Lung (tissue), 12 donors: ENCODE data around the gene SYTL3. TPM values are rescaled to one million over a fixed set of nuclear protein-coding genes. Genes with fewer than 3 reads are reported as not detected.

ENCODE experiments used
- ATAC-seq: fragments of 200-7000 bp; cut with Tn5 transposase; one replicate; pipeline ENCODE4 v1.9.1; 2020; ENCODE audit warnings: moderate number of reproducible peaks; ENCODE audit not compliant: insufficient read depth, low FRiP score
- DNase-seq, 3 donors: peaks; one replicate each; pipeline ENCODE4 v3.0.0-alpha.2; 2013 to 2017
- H3K27ac ChIP-seq, 2 donors: one replicate each; pipeline ENCODE4 v1.5.1; 2013; ENCODE audit warnings: mild to moderate bottlenecking in 2 of 2, moderate library complexity in 2 of 2, control low read depth in 1 of 2, inconsistent platforms in 1 of 2, low read depth in 1 of 2, low read length in 1 of 2
- H3K27me3 ChIP-seq, 3 donors: one replicate each; pipeline ENCODE4 v1.5.1; 2013; ENCODE audit warnings: low read length in 2 of 3; ENCODE audit not compliant: control insufficient read depth in 3 of 3, insufficient read depth in 3 of 3
- H3K36me3 ChIP-seq, 4 donors: one replicate each; pipeline ENCODE4 v1.5.1; 2013; ENCODE audit warnings: low read length in 4 of 4, mild to moderate bottlenecking in 1 of 4, moderate library complexity in 1 of 4; ENCODE audit not compliant: control insufficient read depth in 4 of 4, insufficient read depth in 4 of 4
- H3K4me1 ChIP-seq, 5 donors: one replicate each; pipeline ENCODE4 v1.5.1; 2013; ENCODE audit warnings: low read length in 5 of 5, mild to moderate bottlenecking in 2 of 5, moderate library complexity in 1 of 5; ENCODE audit not compliant: control insufficient read depth in 5 of 5, insufficient read depth in 5 of 5
- H3K4me3 ChIP-seq: one replicate; pipeline ENCODE4 v1.5.1; 2013; ENCODE audit warnings: mild to moderate bottlenecking, control low read depth, moderate library complexity
- H3K9ac ChIP-seq, 2 donors: one replicate each; pipeline ENCODE4 v1.5.1; 2013; ENCODE audit warnings: low read length in 2 of 2, control low read depth in 1 of 2; ENCODE audit not compliant: insufficient read depth in 1 of 2
- H3K9me3 ChIP-seq, 4 donors: one replicate each; pipeline ENCODE4 v1.5.1; 2013; ENCODE audit warnings: low read length in 3 of 4, mild to moderate bottlenecking in 1 of 4, moderate library complexity in 1 of 4; ENCODE audit not compliant: control insufficient read depth in 4 of 4, insufficient read depth in 3 of 4
- WGBS, 2 donors: extraction: QIAGEN DNeasy Blood & Tissue Kit; methylation state at CpG; one replicate each; pipeline ENCODE4 v1.1.7; 2013; 5-methylcytosine and 5-hydroxymethylcytosine counted together
- polyA plus RNA-seq, 2 donors: library from polyadenylated mRNA; stranded (reverse); fragments of 200-250 nt; gene quantifications; one replicate each; pipeline ENCODE4 v1.2.1, GENCODE V29; 2013
- total RNA-seq, 2 donors: library from RNA; depleted of rRNA in 1 of 2; stranded (reverse); fragments of >200 nt in 1 of 2; gene quantifications; one replicate each; pipeline ENCODE4 v1.2.1, GENCODE V29; 2014 to 2021
- TF ChIP-seq, protein P1 (sequence below): IDR thresholded peaks from 2 replicates; pipeline ENCODE4 v1.5.1; 2012; ENCODE audit warnings: mild to moderate bottlenecking; ENCODE audit errors: control extremely low read depth, extremely low read depth
- donor health status: control.
- donor health status: control.
- donor health status: Bipolar disorder and iron deficiency.
- donor health status: healthy.
- donor health status: DM: yes; HTN: yes; CAD: no.

SYTL3 gene
- total and polyA plus RNA-seq, 4 donors, result 6.5 to 20.0 (median 15.6) TPM

DNA sequence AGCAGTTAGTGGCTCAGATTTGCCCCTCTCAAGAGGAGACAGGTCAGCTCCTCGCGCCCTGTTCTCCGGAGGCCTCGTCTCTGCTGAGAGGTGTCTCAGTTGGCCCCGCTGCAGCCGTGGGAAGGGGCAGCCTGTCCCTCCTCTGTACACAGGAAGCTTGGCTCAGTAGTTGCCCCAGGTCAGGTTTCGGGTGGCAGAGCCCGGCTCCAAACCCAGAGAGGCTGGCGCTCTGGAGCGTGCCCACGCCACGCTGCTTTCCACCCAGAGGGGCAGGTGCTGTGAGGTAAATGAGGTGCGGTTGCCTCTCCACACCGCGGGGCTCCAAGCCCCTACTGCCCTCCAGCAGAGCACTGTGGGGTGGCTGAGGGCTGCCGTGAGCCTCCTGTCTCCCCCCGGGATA is 21.3 kb upstream of the SYTL3 start:
- Histone ChIP-seq H3K4me3 (no peak overlapping the region), H3K27me3 (no peaks in the 10 kb centered on the region), H3K4me1 (peaks cover 0 to 23% (median 9%) of the 10 kb centered on the region in 5 donors), H3K9ac (no peak overlapping the region), H3K27ac (no peak overlapping the region), H3K36me3 (peaks cover 0 to 51% (median 12%) of the 10 kb centered on the region in 4 donors), H3K9me3 (no peaks in the 10 kb centered on the region)
- DNase-seq (no peak), ATAC-seq (no peak)
- WGBS, 2 donors, result 91 to 97% methylated on average over 14 to 17 of the region's 17 CpGs
- TF ChIP-seq, protein P1, sequence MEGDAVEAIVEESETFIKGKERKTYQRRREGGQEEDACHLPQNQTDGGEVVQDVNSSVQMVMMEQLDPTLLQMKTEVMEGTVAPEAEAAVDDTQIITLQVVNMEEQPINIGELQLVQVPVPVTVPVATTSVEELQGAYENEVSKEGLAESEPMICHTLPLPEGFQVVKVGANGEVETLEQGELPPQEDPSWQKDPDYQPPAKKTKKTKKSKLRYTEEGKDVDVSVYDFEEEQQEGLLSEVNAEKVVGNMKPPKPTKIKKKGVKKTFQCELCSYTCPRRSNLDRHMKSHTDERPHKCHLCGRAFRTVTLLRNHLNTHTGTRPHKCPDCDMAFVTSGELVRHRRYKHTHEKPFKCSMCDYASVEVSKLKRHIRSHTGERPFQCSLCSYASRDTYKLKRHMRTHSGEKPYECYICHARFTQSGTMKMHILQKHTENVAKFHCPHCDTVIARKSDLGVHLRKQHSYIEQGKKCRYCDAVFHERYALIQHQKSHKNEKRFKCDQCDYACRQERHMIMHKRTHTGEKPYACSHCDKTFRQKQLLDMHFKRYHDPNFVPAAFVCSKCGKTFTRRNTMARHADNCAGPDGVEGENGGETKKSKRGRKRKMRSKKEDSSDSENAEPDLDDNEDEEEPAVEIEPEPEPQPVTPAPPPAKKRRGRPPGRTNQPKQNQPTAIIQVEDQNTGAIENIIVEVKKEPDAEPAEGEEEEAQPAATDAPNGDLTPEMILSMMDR, result no peak

DNA sequence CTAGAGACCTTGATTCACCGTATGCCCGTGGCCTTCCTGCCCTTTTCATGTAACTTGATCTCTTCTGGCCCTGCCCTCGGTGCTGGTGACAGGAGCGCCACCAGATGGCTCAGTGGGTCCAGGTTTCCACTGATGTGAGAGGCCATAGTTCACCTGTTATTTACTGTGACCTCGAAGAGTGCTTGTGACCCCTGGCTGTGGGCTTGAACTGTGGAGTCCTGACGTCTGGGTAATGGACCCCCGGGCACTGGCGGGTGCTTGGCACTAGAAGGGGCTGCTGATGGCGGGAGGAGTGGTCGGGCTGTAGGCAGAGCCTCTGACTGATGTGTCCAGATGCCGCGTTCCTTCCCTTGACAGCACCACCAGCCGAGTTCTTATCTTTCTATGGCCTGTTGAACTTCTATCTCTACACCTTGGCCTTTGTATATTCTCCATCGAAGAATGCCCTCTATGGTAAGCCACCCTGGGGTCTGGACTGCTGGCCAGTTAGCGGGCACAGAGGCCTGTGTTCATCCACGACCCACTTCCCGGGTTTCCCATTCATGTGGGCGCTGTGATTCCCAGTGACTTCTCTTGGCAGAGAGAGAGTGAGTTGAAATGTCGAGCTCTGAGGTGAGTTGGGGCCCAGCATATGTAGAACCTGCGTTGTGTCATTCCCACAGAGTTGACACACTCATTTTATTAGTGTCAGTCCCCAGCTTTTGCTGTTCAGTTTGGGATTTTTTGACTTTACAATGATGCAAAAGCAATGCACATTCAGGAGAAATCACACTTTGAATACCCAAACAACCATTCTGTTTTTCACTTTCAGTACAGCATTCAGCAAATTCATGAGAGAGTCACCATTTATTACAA is 20.3 kb upstream of the SYTL3 start:
- no peak overlapping the region for H3K4me3 ChIP-seq
- DNase-seq (no peak), ATAC-seq (no peak)
- H3K4me1 ChIP-seq, result peaks cover 0 to 23% (median 9%) of the 10 kb centered on the region in 5 donors
- no peaks in the 10 kb centered on the region for H3K9me3 ChIP-seq
- H3K27me3 ChIP-seq, result no peaks in the 10 kb centered on the region
- H3K9ac ChIP-seq, result no peak overlapping the region
- TF ChIP-seq, protein P1, result no peak
- peaks cover 0 to 49% (median 12%) of the 10 kb centered on the region in 4 donors for H3K36me3 ChIP-seq
- no peak overlapping the region for H3K27ac ChIP-seq
- 89 to 90% methylated on average over 20 of the region's 20 CpGs for WGBS, 2 donors

DNA sequence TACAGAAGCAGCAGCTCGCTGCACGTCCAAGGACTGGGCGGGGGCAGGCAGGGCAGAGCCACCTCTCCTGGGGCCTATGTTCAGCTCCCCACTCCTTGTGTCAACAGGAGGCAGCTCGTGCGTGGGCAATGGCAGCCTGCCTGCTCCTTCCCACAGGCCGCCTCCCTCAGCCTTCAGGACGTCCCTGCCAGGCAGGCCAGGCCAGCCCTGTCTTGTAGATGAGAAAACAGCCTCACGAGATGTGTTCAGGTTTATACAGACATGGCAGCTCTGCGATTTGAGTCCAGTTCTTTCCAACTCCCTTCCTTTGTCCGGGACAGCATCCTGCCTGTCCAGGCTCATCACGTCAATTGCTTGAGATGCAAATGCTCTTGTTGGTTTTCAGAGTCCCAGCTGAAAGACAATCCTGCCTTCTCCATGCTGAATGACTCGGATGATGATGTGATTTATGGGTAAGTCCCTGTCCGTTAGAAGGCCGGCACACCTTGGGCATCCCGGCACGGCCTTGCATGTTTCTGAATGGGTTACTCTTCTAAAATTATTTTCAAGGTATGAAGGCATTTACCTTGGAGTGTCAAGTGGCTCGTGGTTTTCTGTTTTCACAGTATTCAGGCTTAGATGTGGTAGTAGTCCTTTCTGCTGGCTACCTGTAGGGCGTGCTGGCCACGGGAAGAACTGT is 18.8 kb upstream of the SYTL3 start:
- WGBS, 2 donors, result 67 to 87% methylated on average over 19 of the region's 19 CpGs
- no peak overlapping the region for H3K4me3 ChIP-seq
- DNase-seq, result peak in 1 of 3 donors; percentile 20
- no peaks in the 10 kb centered on the region for H3K27me3 ChIP-seq
- H3K9ac ChIP-seq, result no peak overlapping the region
- peaks cover 6 to 44% (median 12%) of the 10 kb centered on the region in 4 donors for H3K36me3 ChIP-seq
- peak overlapping the region; percentile 67 to 78 for H3K27ac ChIP-seq
- no peak for ATAC-seq
- TF ChIP-seq, protein P1, result no peak
- no peaks in the 10 kb centered on the region for H3K9me3 ChIP-seq
- H3K4me1 ChIP-seq, result peaks cover 0 to 23% (median 9%) of the 10 kb centered on the region in 5 donors
